H9 (cell line): ENCODE measurements around the gene TAS2R50. TPM values are rescaled to one million over a fixed set of nuclear protein-coding genes. Genes with fewer than 3 reads are reported as not detected.
A peak's percentile ranks its signal among the peaks of the same experiment; 100 is the strongest.

Source experiments
- DNase-seq: peaks from one replicate; pipeline ENCODE4 v3.0.0-alpha.2; 2017
- H2AFZ ChIP-seq: one replicate; pipeline ENCODE4 v1.6.1; 2013; ENCODE audit warnings: mild to moderate bottlenecking, low read length, control low read depth, moderate library complexity
- H2AK5ac ChIP-seq: 2 replicates; pipeline ENCODE4 v1.6.1; 2013; ENCODE audit warnings: low read length, control low read depth, mixed read lengths; ENCODE audit not compliant: insufficient read length
- H2BK120ac ChIP-seq: one replicate; pipeline ENCODE4 v1.6.1; 2013; ENCODE audit warnings: low read depth, mild to moderate bottlenecking, low read length, control low read depth, inconsistent platforms; ENCODE audit not compliant: poor library complexity, severe bottlenecking
- H2BK12ac ChIP-seq: 2 replicates; pipeline ENCODE4 v1.6.1; 2013; ENCODE audit warnings: low read length, control low read depth, mixed read lengths, low read depth; ENCODE audit not compliant: insufficient read length
- H2BK15ac ChIP-seq: 2 replicates; pipeline ENCODE4 v1.6.1; 2013; ENCODE audit warnings: low read depth, low read length, control low read depth
- H2BK20ac ChIP-seq: one replicate; pipeline ENCODE4 v1.6.1; 2013; ENCODE audit warnings: low read depth, mild to moderate bottlenecking, low read length, control low read depth, inconsistent platforms; ENCODE audit not compliant: poor library complexity, severe bottlenecking
- H2BK5ac ChIP-seq: 2 replicates; pipeline ENCODE4 v1.6.1; 2013; ENCODE audit warnings: low read length, control low read depth, mixed read lengths; ENCODE audit not compliant: insufficient read length
- H3K14ac ChIP-seq: 2 replicates; pipeline ENCODE4 v1.6.1; 2013; ENCODE audit warnings: low read length, control low read depth; ENCODE audit not compliant: insufficient read depth
- H3K18ac ChIP-seq: 2 replicates; pipeline ENCODE4 v1.6.1; 2013; ENCODE audit warnings: low read depth, mild to moderate bottlenecking, mixed read lengths, low read length, control low read depth; ENCODE audit not compliant: insufficient read length
- H3K23ac ChIP-seq: 2 replicates; pipeline ENCODE4 v1.6.1; 2013; ENCODE audit warnings: low read length, control low read depth, mixed read lengths, low read depth; ENCODE audit not compliant: insufficient read length
- H3K23me2 ChIP-seq: 2 replicates; pipeline ENCODE4 v1.6.1; 2013; ENCODE audit warnings: low read depth, mild to moderate bottlenecking, mixed read lengths, low read length, control low read depth; ENCODE audit not compliant: insufficient read length, poor library complexity, severe bottlenecking
- H3K27ac ChIP-seq: 2 replicates; pipeline ENCODE4 v1.5.1; 2013; ENCODE audit warnings: low read length, control low read depth, mixed read lengths, low read depth; ENCODE audit not compliant: insufficient read length
- H3K27me3 ChIP-seq: 2 replicates; pipeline ENCODE4 v1.6.1; 2013; ENCODE audit warnings: low read length, control low read depth, inconsistent platforms; ENCODE audit not compliant: insufficient read depth
- H3K4ac ChIP-seq: 2 replicates; pipeline ENCODE4 v1.6.1; 2013; ENCODE audit warnings: low read depth, mild to moderate bottlenecking, control low read depth, inconsistent platforms, low read length, moderate library complexity
- H3K4me1 ChIP-seq: 2 replicates; pipeline ENCODE4 v1.6.1; 2013; ENCODE audit warnings: low read length, control low read depth, inconsistent platforms; ENCODE audit not compliant: insufficient read depth
- H3K4me2 ChIP-seq: 2 replicates; pipeline ENCODE4 v1.6.1; 2013; ENCODE audit warnings: low read length, control low read depth, mixed read lengths; ENCODE audit not compliant: insufficient read length, insufficient read depth
- H3K56ac ChIP-seq: 2 replicates; pipeline ENCODE4 v1.6.1; 2013; ENCODE audit warnings: low read depth, mild to moderate bottlenecking, mixed read lengths, low read length, control low read depth; ENCODE audit not compliant: insufficient read length
- H3K79me1 ChIP-seq: 2 replicates; pipeline ENCODE4 v1.6.1; 2013; ENCODE audit warnings: low read depth, mild to moderate bottlenecking, moderate library complexity, low read length, control low read depth, inconsistent platforms; ENCODE audit not compliant: insufficient read depth, poor library complexity, severe bottlenecking
- H3K79me2 ChIP-seq: 2 replicates; pipeline ENCODE4 v1.6.1; 2013; ENCODE audit warnings: low read length, control low read depth, inconsistent platforms; ENCODE audit not compliant: insufficient read depth
- H3K9ac ChIP-seq: 2 replicates; pipeline ENCODE4 v1.6.1; 2013; ENCODE audit warnings: low read length, control low read depth, mixed read lengths; ENCODE audit not compliant: insufficient read length; ENCODE audit errors: extremely low read depth
- H3K9me3 ChIP-seq: one replicate; pipeline ENCODE4 v1.6.1; 2013; ENCODE audit warnings: low read depth, low read length, inconsistent platforms; ENCODE audit not compliant: control insufficient read depth
- H3T11ph ChIP-seq: one replicate; pipeline ENCODE4 v1.6.1; 2013; ENCODE audit warnings: mild to moderate bottlenecking, low read length, control low read depth, inconsistent platforms
- H4K20me1 ChIP-seq: one replicate; pipeline ENCODE4 v1.6.1; 2013; ENCODE audit not compliant: control insufficient read depth, insufficient read length, insufficient read depth
- H4K5ac ChIP-seq: 2 replicates; pipeline ENCODE4 v1.6.1; 2013; ENCODE audit warnings: low read depth, mild to moderate bottlenecking, mixed read lengths, low read length, control low read depth; ENCODE audit not compliant: insufficient read length
- H4K8ac ChIP-seq: replicated peaks from 2 replicates; pipeline ENCODE4 v1.6.1; 2013; ENCODE audit warnings: low read length, control low read depth, mixed read lengths, low read depth; ENCODE audit not compliant: insufficient read length
- H4K91ac ChIP-seq: 2 replicates; pipeline ENCODE4 v1.6.1; 2013; ENCODE audit warnings: low read depth, mild to moderate bottlenecking, moderate library complexity, mixed read lengths, low read length, control low read depth; ENCODE audit not compliant: insufficient read length
- H3K27ac Mint-ChIP-seq, 3 experiments: 2 replicates in 2 of 3; 3 replicates in 1 of 3; pipeline ENCODE4 v1.8.0; 2020 to 2021; ENCODE audit warnings: mixed read lengths in 3 of 3, mild to moderate bottlenecking in 1 of 3, moderate library complexity in 1 of 3
- H3K27me3 Mint-ChIP-seq: 2 replicates; pipeline ENCODE4 v1.8.0; 2021; ENCODE audit warnings: low read depth, mild to moderate bottlenecking, moderate library complexity, mixed read lengths
- H3K36me3 Mint-ChIP-seq, 3 experiments: 2 replicates in 2 of 3; 3 replicates in 1 of 3; pipeline ENCODE4 v1.8.0; 2020 to 2021; ENCODE audit warnings: low read depth in 3 of 3, mixed read lengths in 3 of 3; ENCODE audit not compliant: insufficient read depth in 1 of 3
- H3K4me1 Mint-ChIP-seq, 2 experiments: 2 replicates each; pipeline ENCODE4 v1.8.0; 2020; ENCODE audit warnings: mixed read lengths in 2 of 2
- H3K4me3 Mint-ChIP-seq, 2 experiments: 2 replicates in 1 of 2; 3 replicates in 1 of 2; pipeline ENCODE4 v1.8.0; 2020 to 2021; ENCODE audit warnings: mild to moderate bottlenecking in 2 of 2, mixed read lengths in 2 of 2, moderate library complexity in 1 of 2
- H3K9me3 Mint-ChIP-seq, 2 experiments: 2 replicates in 1 of 2; 3 replicates in 1 of 2; pipeline ENCODE4 v1.8.0; 2020; ENCODE audit warnings: mild to moderate bottlenecking in 2 of 2, mixed read lengths in 2 of 2, moderate library complexity in 1 of 2
- CTCF ChIP-seq: fragments of 200-600 bp; sonication (generic); conservative IDR thresholded peaks from 3 replicates; pipeline ENCODE4 v1.8.0; 2021; ENCODE audit warnings: antibody characterized with exemption, mild to moderate bottlenecking
- WGBS: extraction: QIAGEN DNeasy Blood & Tissue Kit; methylation state at CpG from one replicate; pipeline ENCODE4 v1.1.7; 2013; ENCODE audit warnings: missing lambda C conversion rate, low lambda C conversion rate, mixed read lengths; ENCODE audit not compliant: insufficient read length; ENCODE audit errors: extremely low coverage; 5-methylcytosine and 5-hydroxymethylcytosine counted together
- total RNA-seq: library from RNA; stranded (reverse); gene quantifications from 2 replicates; pipeline ENCODE4 v1.2.1, GENCODE V29; 2021

The TAS2R50 gene
- total RNA-seq, 1 experiment from 2014 or later, result 0.77 TPM

GRCh38 chr12:10941916-10942607 lies 44.6 kb downstream of the TAS2R50 start:
- no peak overlapping the region for H3K27ac ChIP-seq
- H3K23ac ChIP-seq, result no peak overlapping the region
- peaks cover 2% of the 10 kb centered on the region; the same call in 1 of the 2 replicates for H3K4me1 ChIP-seq
- H3K9ac ChIP-seq, result no peak overlapping the region
- Mint-ChIP-seq H3K36me3 (peaks cover 32 to 47% (median 41%) of the 10 kb centered on the region in 3 experiments), H3K27ac (peak overlapping the region in 1 of 3 experiments; percentile 97; a peak in 2 of 7 replicates), H3K9me3 (peaks cover 38% of the 10 kb centered on the region in 2 experiments), H3K4me1 (peaks cover 15 to 17% of the 10 kb centered on the region in 2 experiments), H3K27me3 (no peaks in the 10 kb centered on the region), H3K4me3 (no peak overlapping the region)
- no peak overlapping the region for H2BK5ac ChIP-seq
- WGBS, result no CpG with 5 or more reads among the region's 4 CpGs
- H3K56ac ChIP-seq, result no peak overlapping the region
- no peaks in the 10 kb centered on the region for H3K9me3 ChIP-seq
- DNase-seq, result peak; percentile 75
- H3K4ac ChIP-seq, result no peak overlapping the region
- no peak overlapping the region for H3K14ac ChIP-seq
- no peak overlapping the region for H3K18ac ChIP-seq
- no peak overlapping the region for H4K8ac ChIP-seq
- no peak overlapping the region for H2BK120ac ChIP-seq
- H2BK15ac ChIP-seq, result no peak overlapping the region
- no peaks in the 10 kb centered on the region for H3K79me2 ChIP-seq
- H2AK5ac ChIP-seq, result no peak overlapping the region
- TF ChIP-seq CTCF, result no peak
- no peak overlapping the region for H3K4me2 ChIP-seq
- no peaks in the 10 kb centered on the region for H3K27me3 ChIP-seq
- no peaks in the 10 kb centered on the region for H3K23me2 ChIP-seq
- no peak overlapping the region for H3T11ph ChIP-seq
- no peak overlapping the region for H2BK20ac ChIP-seq
- no peak overlapping the region for H4K5ac ChIP-seq
- H2BK12ac ChIP-seq, result no peak overlapping the region
- no peak overlapping the region for H4K91ac ChIP-seq
- H4K20me1 ChIP-seq, result no peaks in the 10 kb centered on the region
- no peak overlapping the region for H2AFZ ChIP-seq
- H3K79me1 ChIP-seq, result no peaks in the 10 kb centered on the region
